ENCODE measurements around the gene PEPD.
"Not testable (repeated sequence)": the region's sequence is repeated elsewhere in the genome, so short reads cannot be mapped to it uniquely, and the experiment has no call there.

PEPD gene

GRCh38 chr19:33496038-33496895 is 25.3 kb downstream of the PEPD start:
- no peak for DNase-seq

- no peak for DNase-seq
These were observed 28.0 kb downstream of the PEPD start for GRCh38 chr19:33493401-33494275.

- no peak for DNase-seq
These were observed 28.6 kb downstream of the PEPD start for GRCh38 chr19:33492951-33493350.

GRCh38 chr19:33492090-33492489 is 29.5 kb downstream of the PEPD start:
- DNase-seq: no peak

GRCh38 chr19:33490596-33490995 is 31.0 kb downstream of the PEPD start:
- DNase-seq: not testable (repeated sequence)

- DNase-seq: no peak
These were observed 31.5 kb downstream of the PEPD start for GRCh38 chr19:33490041-33490451.

GRCh38 chr19:33488826-33489225 is 32.8 kb downstream of the PEPD start:
- DNase-seq: no peak

- DNase-seq: no peak
These were observed 33.4 kb downstream of the PEPD start for GRCh38 chr19:33487901-33488800.

GRCh38 chr19:33486936-33487811 is 34.4 kb downstream of the PEPD start:
- DNase-seq: no peak

- DNase-seq: no peak
These were observed 35.2 kb downstream of the PEPD start for GRCh38 chr19:33486407-33486806.

- DNase-seq: no peak
These were observed 37.3 kb downstream of the PEPD start for GRCh38 chr19:33484226-33484774.

- no peak for DNase-seq
These were observed 39.1 kb downstream of the PEPD start for GRCh38 chr19:33482476-33482875.

GRCh38 chr19:33481863-33482262 is 39.7 kb downstream of the PEPD start:
- DNase-seq: no peak

GRCh38 chr19:33479570-33479969 is 42.0 kb downstream of the PEPD start:
- not testable (repeated sequence) for DNase-seq

- DNase-seq: no peak
These were observed 43.8 kb downstream of the PEPD start for GRCh38 chr19:33477781-33478180.

- no peak for DNase-seq
These were observed 45.4 kb downstream of the PEPD start for GRCh38 chr19:33476151-33476707.

- DNase-seq: no peak
These were observed 47.8 kb downstream of the PEPD start for GRCh38 chr19:33473653-33474305.

GRCh38 chr19:33472691-33473652 is 48.6 kb downstream of the PEPD start:
- DNase-seq: no peak

GRCh38 chr19:33472226-33472625 is 49.4 kb downstream of the PEPD start:
- no peak for DNase-seq

All from NCI-H1105 treated with DMSO at 0.1 percent for 48 hours (cell line).